A673 (cell line): ENCODE results near the gene ZNF778. TPM values are rescaled to one million over a fixed set of nuclear protein-coding genes. Genes with fewer than 3 reads are reported as not detected.

Experiments used
- BruUV-seq: library from RNA; stranded (reverse); fragments of 400-500 nt; replicated peaks from 2 replicates; lab custom pipeline; 2021; lab: Mats Ljungman, UMichigan
- CTCF ChIA-PET: fragments of 300-600 bp; sonication (Branson Sonifier 250); formaldehyde crosslinking; loops from one replicate; lab custom pipeline; 2022; ENCODE audit warnings: antibody characterized with exemption; lab: Charles Lee
- POLR2A ChIA-PET: fragments of 300-600 bp; sonication (Branson Sonifier 250); formaldehyde crosslinking; loops from one replicate; lab custom pipeline; 2022; ENCODE audit warnings: antibody characterized with exemption; ENCODE audit not compliant: low non-redundant PET; lab: Charles Lee
- DNase-seq: peaks from one replicate; pipeline ENCODE4 v3.0.0-alpha.2; 2015; ENCODE audit warnings: low spot score
- H3K27ac ChIP-seq: fragments of 200-600 bp; sonication (generic); 2 replicates; pipeline ENCODE4 v1.5.1; 2016; ENCODE audit warnings: mixed run types, low read depth, mild to moderate bottlenecking, mixed read lengths, antibody characterized with exemption, low read length; ENCODE audit not compliant: poor library complexity, severe bottlenecking
- H3K27me3 ChIP-seq: fragments of 200-600 bp; sonication (generic); replicated peaks from 2 replicates; pipeline ENCODE4 v1.6.1; 2017; ENCODE audit warnings: mixed run types, low read depth, mild to moderate bottlenecking, mixed read lengths, antibody characterized with exemption, low read length; ENCODE audit not compliant: insufficient read depth, poor library complexity
- H3K36me3 ChIP-seq: fragments of 200-600 bp; sonication (generic); 2 replicates; pipeline ENCODE4 v1.6.1; 2016; ENCODE audit warnings: mixed run types, mild to moderate bottlenecking, mixed read lengths, antibody characterized with exemption, low read length; ENCODE audit not compliant: insufficient read depth, poor library complexity, severe bottlenecking
- H3K4me1 ChIP-seq: fragments of 200-600 bp; sonication (generic); 2 replicates; pipeline ENCODE4 v1.6.1; 2017; ENCODE audit warnings: mixed run types, mild to moderate bottlenecking, mixed read lengths, antibody characterized with exemption, low read length; ENCODE audit not compliant: insufficient read depth, poor library complexity, severe bottlenecking
- H3K4me3 ChIP-seq: fragments of 200-600 bp; sonication (generic); 2 replicates; pipeline ENCODE4 v1.5.1; 2016; ENCODE audit warnings: low read depth, mixed run types, mild to moderate bottlenecking, mixed read lengths, low read length; ENCODE audit not compliant: poor library complexity, severe bottlenecking
- H3K9me3 ChIP-seq: fragments of 200-600 bp; sonication (generic); 2 replicates; pipeline ENCODE4 v1.6.1; 2016; ENCODE audit warnings: mixed run types, low read depth, mild to moderate bottlenecking, mixed read lengths, antibody characterized with exemption, low read length; ENCODE audit not compliant: poor library complexity, severe bottlenecking
- EZH2 ChIP-seq: fragments of 200-600 bp; sonication (generic); IDR thresholded peaks from 2 replicates; pipeline ENCODE4 v1.6.1; 2017; ENCODE audit warnings: borderline replicate concordance, low read depth, mild to moderate bottlenecking, mixed read lengths, antibody characterized with exemption, low read length; ENCODE audit not compliant: poor library complexity, severe bottlenecking
- intact Hi-C: fragments of 100-400 bp; cut with micrococcal nuclease; formaldehyde crosslinking; loops from one replicate; pipeline ENCODE4 v1.10.0; 2022; ENCODE audit not compliant: unreplicated experiment
- total RNA-seq: library from RNA; stranded (reverse); gene quantifications from 2 replicates; pipeline ENCODE4 v1.2.3, GENCODE V29; 2021
- TF ChIP-seq, protein P1 (sequence below): fragments of 300-800, 200-600 bp; sonication (generic); conservative IDR thresholded peaks from 2 replicates; pipeline ENCODE4 v1.5.1; 2017; ENCODE audit warnings: low read depth, mild to moderate bottlenecking, antibody characterized with exemption, low read length, moderate library complexity, mixed read lengths

The ZNF778 gene
- total RNA-seq, 1 experiment from 2014 or later: 14.0 TPM

DNA sequence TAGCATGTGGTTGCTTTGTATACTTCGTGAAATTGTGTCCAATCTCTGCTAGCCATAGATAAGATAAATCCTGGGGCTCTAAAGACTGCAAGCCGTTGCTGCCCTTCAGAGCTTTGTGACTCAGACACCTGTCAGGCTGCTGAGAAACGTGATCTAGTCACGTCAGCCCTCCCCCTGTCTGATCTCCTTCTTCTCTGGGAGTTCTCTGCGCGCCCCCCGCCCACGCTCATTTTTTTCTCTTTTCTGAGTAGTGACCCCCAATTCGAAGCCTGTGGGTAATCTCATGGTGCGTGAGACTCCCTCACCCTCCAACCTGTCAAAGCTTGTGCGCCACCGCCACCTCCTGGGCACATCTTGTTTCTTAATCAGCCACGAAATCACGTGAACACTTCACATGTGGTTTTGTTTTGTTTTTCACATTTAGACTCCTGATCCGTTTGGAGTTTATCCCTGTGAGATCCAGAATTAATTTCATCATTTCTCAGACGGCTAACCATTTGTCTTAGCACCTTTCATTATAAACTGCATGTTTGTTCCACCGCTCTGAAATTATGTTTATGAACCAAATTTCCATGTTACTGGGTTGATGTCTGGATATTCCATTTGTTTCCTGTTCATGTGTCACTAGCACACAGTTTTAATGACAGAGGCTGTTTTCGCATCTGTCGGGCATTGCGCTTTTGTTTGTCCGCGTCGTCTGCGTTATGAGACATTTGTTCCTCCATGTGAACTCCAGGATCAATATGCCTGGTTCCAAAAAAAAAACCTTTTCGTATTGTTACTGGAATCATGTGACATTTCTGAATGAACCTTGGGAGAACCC, 977 bp upstream of the ZNF778 start:
- H3K36me3 ChIP-seq: no peaks in the 10 kb centered on the region
- intact Hi-C loops: loop anchor here (1.0 to 10.0 kb wide), 3 partner anchors 272 to 462 kb away; no protein-coding TSS in a partner anchor
- no peaks in the 10 kb centered on the region for H3K9me3 ChIP-seq
- H3K4me3 ChIP-seq: peak overlapping the region; percentile 80
- H3K4me1 ChIP-seq: peaks cover 7% of the 10 kb centered on the region
- TF ChIP-seq, protein P1, sequence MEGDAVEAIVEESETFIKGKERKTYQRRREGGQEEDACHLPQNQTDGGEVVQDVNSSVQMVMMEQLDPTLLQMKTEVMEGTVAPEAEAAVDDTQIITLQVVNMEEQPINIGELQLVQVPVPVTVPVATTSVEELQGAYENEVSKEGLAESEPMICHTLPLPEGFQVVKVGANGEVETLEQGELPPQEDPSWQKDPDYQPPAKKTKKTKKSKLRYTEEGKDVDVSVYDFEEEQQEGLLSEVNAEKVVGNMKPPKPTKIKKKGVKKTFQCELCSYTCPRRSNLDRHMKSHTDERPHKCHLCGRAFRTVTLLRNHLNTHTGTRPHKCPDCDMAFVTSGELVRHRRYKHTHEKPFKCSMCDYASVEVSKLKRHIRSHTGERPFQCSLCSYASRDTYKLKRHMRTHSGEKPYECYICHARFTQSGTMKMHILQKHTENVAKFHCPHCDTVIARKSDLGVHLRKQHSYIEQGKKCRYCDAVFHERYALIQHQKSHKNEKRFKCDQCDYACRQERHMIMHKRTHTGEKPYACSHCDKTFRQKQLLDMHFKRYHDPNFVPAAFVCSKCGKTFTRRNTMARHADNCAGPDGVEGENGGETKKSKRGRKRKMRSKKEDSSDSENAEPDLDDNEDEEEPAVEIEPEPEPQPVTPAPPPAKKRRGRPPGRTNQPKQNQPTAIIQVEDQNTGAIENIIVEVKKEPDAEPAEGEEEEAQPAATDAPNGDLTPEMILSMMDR: peak; percentile 78
- no peak for TF ChIP-seq EZH2
- TSS peak; percentile 88 for BruUV-seq
- CTCF ChIA-PET: interaction anchor here (0.6 to 1.0 kb wide), 3 partner anchors 24 to 479 kb away, joined by 3 to 4 read pairs (median 3); no protein-coding TSS in a partner anchor
- peak overlapping the region; percentile 86 for H3K27ac ChIP-seq
- peaks cover under 1% of the 10 kb centered on the region for H3K27me3 ChIP-seq
- POLR2A ChIA-PET: no interaction called here
- DNase-seq: peak; percentile 88

DNA sequence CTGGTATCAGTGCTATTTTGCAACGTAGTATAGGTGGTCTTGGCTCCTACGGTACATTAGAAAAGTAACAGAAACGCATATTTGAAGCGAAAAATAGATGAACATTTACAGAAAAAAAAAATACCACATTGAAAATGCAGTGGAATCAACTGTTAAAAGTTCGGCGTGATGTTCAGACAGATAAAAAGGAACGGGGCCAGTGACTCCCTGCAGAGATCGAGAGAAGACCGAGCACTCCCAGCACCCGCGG, 440 bp upstream of the ZNF778 start:
- no peaks in the 10 kb centered on the region for H3K9me3 ChIP-seq
- H3K27ac ChIP-seq: peak overlapping the region; percentile 86
- BruUV-seq: no TSS peak
- ChIA-PET CTCF (no interaction called here), POLR2A (no interaction called here)
- no peaks in the 10 kb centered on the region for H3K36me3 ChIP-seq
- H3K4me3 ChIP-seq: peak overlapping the region; percentile 80
- no peaks in the 10 kb centered on the region for H3K27me3 ChIP-seq
- TF ChIP-seq EZH2: no peak
- TF ChIP-seq, protein P1: no peak
- H3K4me1 ChIP-seq: peaks cover 7% of the 10 kb centered on the region
- intact Hi-C loops: loop anchor here (10.0 kb wide), 2 partner anchors 272 to 462 kb away; no protein-coding TSS in a partner anchor
- DNase-seq: no peak

DNA sequence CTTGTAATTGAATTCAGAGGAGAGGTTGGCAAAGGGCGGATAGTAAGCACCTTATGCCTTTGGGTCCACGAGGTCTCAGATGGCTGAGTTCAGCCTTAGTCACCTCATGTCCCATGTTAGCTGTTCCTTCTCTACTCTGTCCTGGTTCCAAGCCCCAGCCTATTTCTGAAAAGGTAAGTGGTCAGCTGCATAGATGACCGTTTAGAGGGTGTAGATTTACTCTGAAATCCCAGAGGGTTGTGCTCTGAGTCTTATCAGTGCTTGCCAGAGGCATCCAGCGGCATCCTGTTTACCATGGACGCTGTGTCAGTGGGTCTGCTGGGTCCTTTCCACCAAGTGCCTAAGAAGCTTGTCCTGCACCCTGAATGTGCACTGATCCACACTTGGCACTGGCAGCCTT, 1.9 kb downstream of the ZNF778 start:
- Histone ChIP-seq H3K4me1 (peaks cover 7% of the 10 kb centered on the region), H3K9me3 (no peaks in the 10 kb centered on the region), H3K27me3 (no peaks in the 10 kb centered on the region), H3K36me3 (no peaks in the 10 kb centered on the region), H3K27ac (no peak overlapping the region), H3K4me3 (no peak overlapping the region)
- POLR2A ChIA-PET: no interaction called here
- BruUV-seq: no TSS peak
- intact Hi-C loops: loop anchor here (10.0 kb wide), 2 partner anchors 275 to 465 kb away; no protein-coding TSS in a partner anchor
- CTCF ChIA-PET: no interaction called here
- no peak for TF ChIP-seq EZH2
- TF ChIP-seq, protein P1: no peak
- DNase-seq: no peak
